NOMO-1 treated with dmso at 0.1 percent for 144 hours (cell line): ENCODE data around the gene YAF2.
"Not testable (repeated sequence)": the region's sequence is repeated elsewhere in the genome, so short reads cannot be mapped to it uniquely, and the experiment has no call there.

Experiments
- DNase-seq: peaks from one replicate; lab custom pipeline; 2025; ENCODE audit not compliant: unreplicated experiment; lab: John Stamatoyannopoulos, UW

The YAF2 gene

DNA sequence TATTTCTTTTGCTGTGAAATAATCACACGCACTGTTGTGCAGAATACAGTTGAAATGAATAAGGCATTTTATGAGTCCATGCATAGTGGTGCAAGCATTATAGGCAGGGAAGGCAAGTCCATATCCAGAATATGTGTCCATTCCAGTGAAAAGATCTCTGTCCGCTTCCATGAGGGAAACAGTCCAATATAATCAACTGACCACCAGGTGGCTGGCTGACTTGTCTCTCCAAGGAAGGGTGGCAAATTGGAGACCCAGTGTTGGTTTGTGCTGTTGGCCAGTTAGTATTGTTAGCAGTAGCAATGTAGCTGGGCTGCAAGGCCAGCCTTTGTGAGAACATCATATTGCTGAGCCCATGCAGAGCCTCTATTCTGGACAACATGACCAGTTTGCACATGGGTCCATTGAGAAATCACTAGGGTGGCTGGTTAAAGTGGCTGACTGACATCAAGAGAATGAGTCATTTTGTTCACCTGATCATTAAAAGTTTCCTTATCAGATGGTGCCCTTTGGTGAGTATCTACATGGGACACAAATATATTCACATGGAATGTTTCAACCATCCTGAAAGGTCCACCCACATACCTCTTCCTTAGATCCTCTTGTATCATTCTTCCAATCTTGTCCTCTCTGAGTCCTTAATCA lies 17.3 kb upstream of the YAF2 start:
- no peak for DNase-seq

DNA sequence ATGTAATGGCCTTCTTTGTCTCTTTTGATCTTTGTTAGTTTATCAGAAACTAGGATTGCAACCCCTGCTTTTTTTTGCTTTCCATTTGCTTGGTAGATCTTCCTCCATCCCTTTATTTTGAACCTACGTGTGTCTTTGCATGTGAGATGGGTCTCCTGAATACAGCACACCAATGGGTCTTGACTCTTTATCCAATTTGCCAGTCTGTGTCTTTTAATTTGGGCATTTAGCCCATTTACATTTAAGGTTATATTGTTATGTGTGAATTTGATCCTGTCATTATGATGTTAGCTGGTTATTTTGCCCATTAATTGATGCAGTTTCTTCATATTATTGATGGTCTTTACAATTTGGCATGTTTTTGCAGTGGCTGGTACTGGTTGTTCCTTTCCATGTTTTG lies 14.6 kb upstream of the YAF2 start:
- not testable (repeated sequence) for DNase-seq

DNA sequence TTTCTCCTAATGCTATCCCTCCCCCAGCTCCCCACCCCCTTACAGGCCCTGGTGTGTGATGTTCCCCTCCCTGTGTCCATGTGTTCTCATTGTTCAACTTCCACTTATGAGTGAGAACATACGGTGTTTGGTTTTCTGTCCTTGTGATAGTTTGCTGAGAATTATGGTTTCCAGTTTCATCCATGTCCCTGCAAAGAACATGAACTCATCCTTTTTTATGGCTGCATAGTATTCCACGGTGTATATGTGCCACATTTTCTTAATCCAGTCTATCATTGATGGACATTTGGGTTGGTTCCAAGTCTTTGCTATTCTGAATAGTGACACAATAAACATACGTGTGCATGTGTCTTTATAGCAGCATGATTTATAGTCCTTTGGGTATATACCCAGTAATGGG lies 11.0 kb upstream of the YAF2 start:
- not testable (repeated sequence) for DNase-seq

DNA sequence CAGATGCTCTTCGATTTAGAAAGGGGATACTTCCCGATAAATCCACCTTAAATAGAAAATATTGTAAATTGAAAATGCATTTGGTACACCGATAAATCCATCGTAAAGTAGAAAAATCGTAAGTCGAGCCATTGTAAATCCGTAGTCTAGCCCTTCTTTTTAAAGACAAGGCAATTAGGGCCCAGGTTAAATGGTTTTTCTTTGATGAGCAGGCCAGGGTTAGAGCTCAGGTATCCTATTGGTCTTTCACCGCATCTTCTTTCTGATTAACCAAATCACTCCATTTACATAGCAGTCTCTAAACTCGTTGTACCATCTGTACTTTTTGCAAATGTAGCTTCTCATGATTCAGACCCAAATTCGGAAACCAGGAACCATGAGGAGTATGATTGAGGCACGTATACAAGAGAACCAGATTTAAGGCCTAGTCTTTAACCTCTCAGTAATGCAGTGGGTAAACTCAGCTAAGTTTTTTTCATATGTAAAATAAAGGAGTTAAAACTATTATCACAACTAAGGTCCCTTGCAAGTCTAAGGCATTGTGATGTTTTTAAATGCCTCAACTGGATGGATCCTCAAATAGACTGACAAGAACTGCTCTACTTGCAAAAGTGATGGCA lies 2.2 kb upstream of the YAF2 start:
- DNase-seq: no peak

DNA sequence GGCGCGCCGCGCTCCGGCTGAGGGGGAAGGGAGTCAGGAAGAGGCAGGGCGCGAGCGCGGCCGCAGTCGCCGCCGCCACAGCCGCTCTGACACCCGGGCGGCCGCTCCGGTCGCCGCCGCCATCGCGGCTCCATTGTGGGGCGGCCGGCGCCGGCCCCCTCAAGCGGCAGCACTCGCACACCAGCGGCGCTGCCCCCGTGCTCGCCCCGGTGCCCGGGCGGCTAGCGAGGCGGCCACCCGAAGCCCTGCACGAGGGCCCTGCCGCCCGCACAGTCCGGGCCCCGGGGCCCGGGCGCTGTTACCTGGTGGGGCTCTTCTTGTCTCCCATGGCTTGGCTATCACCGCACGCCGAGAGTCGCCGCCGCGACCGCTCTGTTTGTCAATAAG lies 202 bp downstream of the YAF2 start:
- DNase-seq: no peak

DNA sequence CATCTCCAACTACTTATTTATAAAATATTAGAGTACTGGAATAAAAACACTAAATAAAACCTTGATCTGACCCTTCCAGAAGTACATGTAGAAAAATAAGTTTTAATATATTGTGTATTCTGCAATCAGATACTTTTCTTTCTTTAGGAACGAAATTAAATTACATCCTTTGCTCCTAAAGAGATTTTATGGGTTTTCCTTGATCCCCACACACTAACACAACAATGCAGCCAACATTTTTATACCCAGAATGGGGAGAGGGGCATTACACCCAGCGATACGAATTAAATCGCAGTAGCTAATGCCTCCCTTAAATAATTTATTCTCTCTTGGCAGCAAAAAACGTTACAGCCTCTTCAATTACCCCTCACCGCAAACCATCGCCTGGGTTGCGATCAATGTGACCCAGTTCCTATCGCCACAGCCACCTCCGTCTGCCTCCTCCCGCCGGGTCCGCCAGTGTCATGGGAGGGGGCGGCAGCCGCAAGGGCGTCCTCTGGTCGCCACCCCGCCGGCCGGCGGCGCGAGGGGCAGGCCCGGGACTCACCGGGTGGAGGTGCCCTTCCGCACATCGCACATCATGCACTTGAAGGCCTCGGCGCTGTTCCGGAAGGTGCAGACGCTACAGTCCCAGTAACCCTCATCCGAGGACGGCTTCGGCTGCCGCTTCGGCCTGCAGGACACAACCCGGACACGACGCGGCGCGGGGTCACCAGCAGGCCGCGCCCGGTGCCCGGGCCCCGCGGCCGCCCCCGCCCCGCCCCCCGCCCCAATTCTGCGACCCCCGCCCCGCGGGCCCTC lies 796 bp downstream of the YAF2 start:
- peak; percentile 60 for DNase-seq

DNA sequence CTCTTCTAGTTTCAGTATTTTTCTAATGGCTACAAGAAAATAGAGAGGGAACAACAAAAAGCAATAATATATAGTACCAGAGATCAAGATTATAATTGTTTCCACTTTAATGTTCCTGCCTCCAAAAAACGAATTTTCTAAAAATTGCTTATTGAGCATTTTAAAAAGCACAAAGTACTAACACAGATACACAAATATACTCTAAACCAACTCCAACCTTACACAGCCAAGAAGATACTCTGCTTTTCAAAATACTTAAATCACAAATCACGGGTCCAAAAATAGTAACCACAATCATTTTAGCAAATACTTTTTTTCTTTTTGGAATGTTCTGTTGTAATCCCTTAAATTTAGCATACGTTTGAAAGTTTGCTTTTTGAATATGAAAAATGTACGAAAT lies 2.0 kb downstream of the YAF2 start:
- DNase-seq: no peak

DNA sequence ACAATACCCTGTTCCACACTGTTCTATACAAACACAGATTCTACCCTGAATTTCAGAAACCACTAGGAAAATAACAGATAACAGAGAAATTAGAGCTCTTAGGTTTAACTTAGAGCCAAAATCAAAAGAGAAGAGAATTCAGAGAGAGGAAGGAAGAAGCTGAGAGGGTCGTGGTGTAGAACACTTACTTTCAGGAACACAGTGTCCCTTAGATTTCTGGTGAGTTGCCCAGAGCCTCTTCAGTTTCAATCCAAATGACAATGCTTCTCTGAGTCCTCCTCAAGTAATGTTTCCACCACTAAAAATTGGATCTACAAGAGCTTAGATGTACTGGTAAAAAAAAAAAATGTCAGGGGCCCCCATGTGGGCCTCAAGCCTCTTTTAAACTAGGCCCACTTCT lies 2.6 kb downstream of the YAF2 start:
- no peak for DNase-seq

DNA sequence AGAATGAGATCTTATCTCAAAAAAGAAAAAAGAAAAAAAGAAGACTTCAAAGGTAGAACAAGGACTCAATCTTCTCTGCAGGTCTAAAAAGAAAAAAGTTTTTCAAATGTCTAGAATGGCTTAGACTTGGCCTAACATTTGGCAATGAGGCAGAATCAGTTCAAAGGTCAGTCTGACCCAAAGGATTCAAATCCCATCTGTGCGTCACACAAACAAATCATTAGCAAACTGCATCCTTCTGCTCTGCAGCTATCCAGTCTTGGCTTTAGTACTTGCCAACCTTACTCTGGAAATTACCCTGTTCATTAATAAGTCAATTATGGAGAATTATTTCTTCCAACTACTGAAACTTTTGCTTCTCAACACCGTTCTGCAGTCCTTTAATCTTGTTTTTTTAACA lies 3.1 kb downstream of the YAF2 start:
- no peak for DNase-seq

DNA sequence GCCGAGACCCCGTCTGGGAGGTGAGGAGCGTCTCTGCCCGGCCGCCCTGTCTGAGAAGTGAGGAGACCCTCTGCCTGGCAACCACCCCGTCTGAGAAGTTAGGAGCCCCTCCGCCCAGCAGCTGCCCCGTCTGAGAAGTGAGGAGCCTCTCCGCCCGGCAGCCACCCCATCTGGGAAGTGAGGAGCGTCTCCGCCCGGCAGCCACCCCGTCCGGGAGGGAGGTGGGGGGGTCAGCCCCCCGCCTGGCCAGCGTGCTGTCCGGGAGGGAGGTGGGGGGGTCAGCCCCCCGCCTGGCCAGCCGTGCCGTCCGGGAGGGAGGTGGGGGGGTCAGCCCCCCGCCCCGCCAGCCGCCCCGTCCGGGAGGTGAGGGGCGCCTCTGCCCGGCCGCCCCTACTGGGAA lies 10.5 kb downstream of the YAF2 start:
- not testable (repeated sequence) for DNase-seq

DNA sequence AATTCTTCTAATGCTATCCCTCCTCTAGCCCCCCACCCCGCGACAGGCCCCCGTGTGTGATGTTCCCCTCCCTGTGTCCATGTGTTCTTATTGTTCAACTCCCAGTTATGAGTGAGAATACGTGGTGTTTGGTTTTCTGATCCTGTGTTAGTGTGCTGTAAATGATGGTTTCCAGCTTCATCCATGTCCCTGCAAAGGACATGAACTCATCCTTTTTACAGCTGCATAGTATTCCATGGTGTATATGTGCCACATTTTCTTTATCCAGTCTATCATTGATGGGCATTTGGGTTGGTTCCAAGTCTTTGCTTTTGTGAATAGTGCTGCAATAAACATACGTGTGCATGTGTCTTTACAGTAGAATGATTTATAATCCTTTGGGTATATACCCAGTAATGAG lies 13.5 kb downstream of the YAF2 start:
- DNase-seq: not testable (repeated sequence)

DNA sequence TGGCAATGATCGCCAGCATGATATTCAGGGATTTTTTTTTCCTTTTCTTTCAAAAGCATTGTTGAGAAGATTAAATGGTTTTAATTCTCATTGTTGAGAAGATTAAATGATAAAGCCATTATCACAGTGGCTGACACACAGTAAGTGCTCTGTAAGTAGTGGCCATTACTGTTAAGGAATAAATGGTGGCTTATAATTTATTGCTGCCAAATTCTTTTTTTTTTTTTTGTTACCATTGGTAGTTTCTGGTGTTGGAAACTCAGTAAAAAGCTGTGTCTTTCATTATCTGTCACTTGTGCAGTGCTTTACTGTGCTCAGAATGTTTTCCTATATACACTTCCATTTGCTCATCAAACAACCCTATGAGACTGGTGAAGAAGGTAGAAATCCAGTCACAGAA lies 15.3 kb downstream of the YAF2 start:
- DNase-seq: no peak

DNA sequence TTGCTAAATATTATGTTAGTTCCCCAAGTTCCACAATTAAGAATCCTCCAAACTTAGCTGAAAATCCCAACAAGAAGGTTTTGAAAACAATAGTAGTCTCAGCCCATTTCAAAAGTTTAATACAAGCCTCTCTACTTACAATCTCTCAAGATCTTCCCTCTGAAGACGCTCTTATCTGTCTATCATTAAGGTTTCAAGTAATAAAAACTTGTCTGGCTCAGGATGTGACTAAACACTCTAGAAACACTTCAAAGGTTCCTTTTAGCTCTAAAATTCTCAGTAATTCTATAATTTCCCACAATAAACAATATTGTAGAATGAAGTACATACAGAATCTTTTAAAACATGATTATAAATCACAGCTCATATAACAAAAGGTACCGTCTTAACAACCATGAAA lies 16.3 kb downstream of the YAF2 start:
- DNase-seq: no peak

DNA sequence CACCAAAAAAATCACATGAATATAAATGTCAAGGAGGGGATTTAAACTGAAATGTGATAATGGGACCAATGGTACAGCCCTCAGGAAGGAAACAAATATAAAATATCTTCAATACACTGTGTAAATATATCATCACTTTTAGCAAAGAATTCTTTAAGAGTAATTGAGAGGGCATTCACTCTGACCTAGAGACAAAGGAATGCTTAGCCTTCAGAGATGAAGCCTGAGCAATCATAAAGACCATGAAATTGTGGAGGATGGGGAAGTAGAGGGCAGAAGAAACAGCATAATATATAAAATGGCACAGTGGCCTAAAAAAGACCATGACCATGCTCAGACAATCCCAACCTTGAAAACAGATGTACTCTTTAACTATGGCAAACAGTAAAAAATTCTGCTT lies 20.4 kb downstream of the YAF2 start:
- DNase-seq: no peak

DNA sequence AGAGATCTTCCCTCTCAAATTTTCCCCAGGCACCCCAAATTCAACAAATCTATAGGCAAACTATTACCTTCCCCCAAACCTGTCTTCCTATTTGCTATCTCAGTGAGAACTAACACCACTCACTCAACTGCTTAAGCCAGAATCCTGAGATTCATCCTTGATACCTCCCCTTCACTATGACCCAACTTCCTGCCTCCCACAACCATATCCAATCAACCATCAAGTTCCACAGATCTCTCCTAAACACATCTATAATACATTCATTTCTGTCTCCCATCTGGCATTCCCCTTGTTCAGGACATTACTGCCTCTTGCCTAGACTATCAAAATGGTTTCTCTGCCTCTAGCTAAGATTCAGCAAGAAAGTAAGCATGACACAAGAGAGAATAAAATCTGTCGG lies 21.3 kb downstream of the YAF2 start:
- DNase-seq: no peak

DNA sequence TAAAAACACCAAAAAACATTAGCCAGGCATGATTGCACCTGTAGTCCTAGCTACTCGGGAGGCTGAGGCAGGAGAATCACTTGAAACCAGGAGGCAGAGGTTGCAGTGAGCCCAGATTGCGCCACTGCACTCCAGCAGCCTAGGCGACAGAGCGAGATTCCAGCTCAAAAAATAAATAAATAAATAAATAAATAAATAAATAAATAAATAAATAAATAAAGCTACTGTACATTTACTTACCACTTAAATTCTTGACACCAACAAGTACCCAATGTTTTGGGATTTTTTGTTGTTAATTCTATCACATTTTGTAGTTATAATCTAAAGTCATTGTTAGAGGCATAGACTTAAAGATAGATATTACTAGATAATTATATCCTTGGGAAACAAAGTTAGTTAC lies 22.3 kb downstream of the YAF2 start:
- not testable (repeated sequence) for DNase-seq

DNA sequence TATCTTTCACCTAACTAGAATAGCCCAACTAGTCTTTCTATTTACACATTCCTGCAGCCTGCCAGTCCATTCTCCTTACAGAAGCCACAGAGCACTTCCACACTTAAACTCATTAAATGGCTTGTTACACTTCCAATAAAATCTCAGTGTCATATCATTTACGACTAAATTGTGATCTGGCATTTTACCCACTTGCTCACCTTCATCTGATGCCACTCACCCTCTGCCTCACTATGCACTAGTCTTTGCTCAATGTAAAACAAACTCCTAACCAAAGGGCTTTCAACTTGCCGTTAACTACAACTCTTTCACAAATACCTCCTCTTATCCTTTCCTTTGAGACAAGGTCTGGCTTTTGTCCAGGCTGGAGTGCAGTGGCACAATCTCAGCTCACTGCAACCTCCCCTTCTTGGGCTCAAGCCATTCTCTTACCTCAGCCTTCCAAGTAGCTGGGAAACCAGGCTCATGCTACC lies 24.1 kb downstream of the YAF2 start:
- no peak for DNase-seq

DNA sequence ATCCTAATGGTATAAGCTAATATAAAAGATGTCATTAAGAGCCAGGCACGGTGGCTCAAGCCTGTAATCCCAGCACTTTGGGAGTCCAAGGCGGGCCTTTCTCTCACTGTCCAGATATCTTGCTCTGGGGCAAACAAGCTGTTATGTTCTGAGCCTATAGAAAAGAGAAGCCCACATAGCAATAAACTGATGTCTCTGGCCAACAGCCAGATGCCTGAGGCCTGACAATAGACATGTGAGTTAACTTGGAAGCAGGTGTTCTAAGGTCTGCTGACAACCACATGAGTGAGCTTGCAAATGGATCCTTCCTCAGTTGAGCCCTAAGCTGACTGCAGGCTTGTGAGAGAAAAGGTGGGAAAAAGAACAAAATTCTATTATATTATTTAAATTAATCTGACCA lies 25.0 kb downstream of the YAF2 start:
- no peak for DNase-seq

DNA sequence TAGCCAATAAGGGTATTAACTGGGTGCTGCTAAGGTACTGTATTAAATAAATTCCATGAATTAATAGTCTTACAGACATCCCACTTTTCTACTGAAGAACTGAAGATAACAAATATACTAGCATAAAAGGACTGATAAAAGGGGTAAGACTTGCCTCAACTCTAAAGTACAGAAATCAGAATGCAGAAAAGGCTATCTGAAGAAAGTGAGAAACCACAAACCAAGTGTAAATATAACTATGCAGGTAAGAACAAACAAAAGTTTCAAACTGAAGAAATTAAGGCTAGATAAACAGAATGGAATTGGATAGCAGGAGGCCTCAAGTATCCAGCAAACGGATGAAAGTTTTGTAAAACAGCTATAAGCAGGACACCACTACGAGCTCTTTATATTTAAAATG lies 29.5 kb downstream of the YAF2 start:
- no peak for DNase-seq

DNA sequence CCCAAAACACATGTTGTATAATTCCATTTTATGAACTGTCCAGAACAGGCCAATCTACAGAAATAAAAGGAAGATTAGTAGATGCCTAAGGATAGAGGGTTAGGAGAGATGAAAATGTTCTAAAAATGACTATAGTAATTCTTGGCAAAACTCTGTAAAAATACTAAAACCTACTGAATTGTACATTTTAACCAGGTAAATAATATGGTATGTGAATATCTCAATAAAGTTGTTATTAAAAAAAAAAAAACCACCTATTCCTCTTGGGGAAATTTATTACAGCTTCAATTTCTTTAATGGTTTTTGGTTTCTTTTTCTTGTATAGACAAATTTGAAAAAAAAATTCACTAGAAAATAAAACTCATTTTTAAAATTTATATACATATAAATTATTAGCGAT lies 33.2 kb downstream of the YAF2 start:
- DNase-seq: no peak

DNA sequence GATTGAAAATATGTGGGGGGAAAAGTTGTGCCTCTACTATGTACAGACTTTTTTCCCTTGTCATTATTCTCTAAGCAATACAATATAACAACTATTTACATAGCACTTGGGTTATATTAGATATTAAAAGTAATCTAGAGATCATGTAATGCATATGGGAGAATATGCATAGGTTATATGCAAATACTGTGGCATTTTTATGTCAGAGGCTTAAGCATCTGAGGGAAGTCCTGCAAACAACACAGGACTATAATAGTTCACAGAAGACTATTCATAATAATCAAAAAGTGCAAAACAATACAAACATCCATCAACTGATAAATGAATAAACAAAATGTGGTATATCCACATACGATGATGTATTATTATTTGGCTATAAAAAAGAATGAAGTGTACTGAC lies 33.7 kb downstream of the YAF2 start:
- DNase-seq: no peak

DNA sequence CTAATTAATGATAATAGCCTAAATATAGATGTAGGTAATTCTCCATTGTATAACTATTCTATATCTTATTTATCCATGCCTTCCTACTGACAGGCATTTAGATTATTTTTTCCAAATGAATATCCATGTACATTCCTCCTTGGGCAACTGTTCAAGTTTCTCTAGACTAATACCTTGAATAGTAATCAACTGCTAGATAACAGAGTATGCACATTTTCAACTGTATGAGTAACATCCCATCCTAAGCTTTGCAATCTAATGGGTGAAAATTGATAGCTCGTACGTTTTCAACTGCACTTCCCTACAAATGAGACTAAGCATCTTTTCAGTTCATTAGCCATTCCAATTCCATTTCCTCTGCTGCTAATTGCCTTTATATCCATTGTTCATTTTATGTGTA lies 37.0 kb downstream of the YAF2 start:
- no peak for DNase-seq
